A549 (cell line): ENCODE data around the gene PRICKLE1. TPM values are rescaled to one million over a fixed set of nuclear protein-coding genes. Genes with fewer than 3 reads are reported as not detected.

Source experiments
- ATAC-seq, 2 experiments: fragments of 200-7000 bp in 1 of 2; fragments of >200 bp in 1 of 2; cut with Nextera tagmentation in 1 of 2; cut with Tn5 transposase in 1 of 2; 3 replicates each; pipeline versions ENCODE4 v1.8.0 to v1.9.1; 2018 to 2020; ENCODE audit warnings: mild to moderate bottlenecking in 1 of 2, moderate library complexity in 1 of 2
- CTCF ChIA-PET: fragments of 300-600 bp; sonication (Branson Sonifier 250); formaldehyde crosslinking; extraction: SDS; loops from one replicate; lab custom pipeline; 2021; ENCODE audit warnings: antibody characterized with exemption, inconsistent platforms; lab: Yijun Ruan, JAX
- POLR2A ChIA-PET: fragments of 350-600 bp; formaldehyde crosslinking; extraction: SDS; loops from one replicate; lab custom pipeline; 2021; ENCODE audit warnings: antibody characterized with exemption, inconsistent platforms; lab: Yijun Ruan, JAX
- DNase-seq, 2 experiments: peaks; one replicate each; pipeline versions ENCODE4 v3.0.0 to v3.0.0-alpha.2; 2011 to 2016; ENCODE audit warnings: low read depth in 1 of 2, low spot score in 1 of 2
- FAIRE-seq: peaks from 2 replicates; lab custom pipeline; 2011; peaks lifted over from hg19 to GRCh38; lab: Jason Lieb, UNC
- H3K27ac ChIP-seq, 2 experiments: fragments of >200 bp; sonication (Bioruptor Twin); formaldehyde crosslinking; 3 replicates each; pipeline ENCODE4 v1.5.1; 2016 to 2017
- H3K4me1 ChIP-seq: fragments of >200 bp; sonication (Bioruptor Twin); formaldehyde crosslinking; 3 replicates; pipeline ENCODE4 v1.6.1; 2016
- H3K4me2 ChIP-seq: fragments of >200 bp; sonication (Bioruptor Twin); formaldehyde crosslinking; 3 replicates; pipeline ENCODE4 v1.6.1; 2016
- H3K4me3 ChIP-seq: fragments of >200 bp; sonication (Bioruptor Twin); formaldehyde crosslinking; 3 replicates; pipeline ENCODE4 v1.5.1; 2016
- H3K9me3 ChIP-seq: fragments of >200 bp; sonication (Bioruptor Twin); formaldehyde crosslinking; 3 replicates; pipeline ENCODE4 v1.6.1; 2016
- BCL3 ChIP-seq: fragments of >200 bp; sonication (Bioruptor Twin); formaldehyde crosslinking; IDR thresholded peaks from 3 replicates; pipeline ENCODE4 v1.6.1; 2016
- CBX2 ChIP-seq: fragments of 200-600 bp; sonication (generic); IDR thresholded peaks from 2 replicates; pipeline ENCODE4 v1.6.1; 2016; ENCODE audit warnings: low read depth, mild to moderate bottlenecking, borderline replicate concordance
- CHD2 ChIP-seq: fragments of 150-350 bp; IDR thresholded peaks from 2 replicates; pipeline ENCODE4 v1.6.1; 2014; ENCODE audit warnings: low read length; ENCODE audit not compliant: partially characterized antibody
- EHF ChIP-seq: fragments of 250-450 bp; sonication (Bioruptor Pico); IDR thresholded peaks from 2 replicates; pipeline ENCODE4 v1.5.0; 2020; ENCODE audit warnings: mild to moderate bottlenecking
- EP300 ChIP-seq, 2 experiments: fragments of >200 bp; sonication (Bioruptor Twin); formaldehyde crosslinking; IDR thresholded peaks; 2 replicates in 1 of 2; 3 replicates in 1 of 2; pipeline ENCODE4 v1.6.1; 2016 to 2017
- ESRRA ChIP-seq: fragments of 150-350 bp; IDR thresholded peaks from 2 replicates; pipeline ENCODE4 v1.6.1; 2014; ENCODE audit warnings: mild to moderate bottlenecking, low read length, borderline replicate concordance
- GATA3 ChIP-seq: IDR thresholded peaks from 2 replicates; pipeline ENCODE4 v1.6.1; 2012; ENCODE audit warnings: borderline replicate concordance
- HDAC2 ChIP-seq: fragments of 200-600 bp; sonication (generic); IDR thresholded peaks from 2 replicates; pipeline ENCODE4 v1.6.1; 2016
- HES2 ChIP-seq: fragments of >200 bp; sonication (Bioruptor Twin); formaldehyde crosslinking; IDR thresholded peaks from 2 replicates; pipeline ENCODE4 v1.6.1; 2016
- HOXB13 ChIP-seq: fragments of 250-450 bp; sonication (Bioruptor Pico); IDR thresholded peaks from 2 replicates; pipeline ENCODE4 v1.5.0; 2020; ENCODE audit warnings: low read depth, mild to moderate bottlenecking, moderate library complexity
- JUNB ChIP-seq: fragments of >200 bp; sonication (Bioruptor Twin); formaldehyde crosslinking; IDR thresholded peaks from 2 replicates; pipeline ENCODE4 v1.6.1; 2016
- KDM1A ChIP-seq: fragments of 200-600 bp; sonication (generic); IDR thresholded peaks from 2 replicates; pipeline ENCODE4 v1.6.1; 2016; ENCODE audit warnings: low read depth, mild to moderate bottlenecking
- MAFK ChIP-seq: fragments of 450-650 bp; IDR thresholded peaks from 2 replicates; pipeline ENCODE4 v1.6.1; 2014; ENCODE audit not compliant: partially characterized antibody
- MYC ChIP-seq: IDR thresholded peaks from 2 replicates; pipeline ENCODE4 v1.6.1; 2012; ENCODE audit warnings: mild to moderate bottlenecking, inconsistent platforms, low read length, improper control_type of control experiment, borderline replicate concordance
- PBX3 ChIP-seq: IDR thresholded peaks from 2 replicates; pipeline ENCODE4 v1.6.1; 2012
- POLR2AphosphoS2 ChIP-seq: conservative IDR thresholded peaks from 2 replicates; pipeline ENCODE4 v1.6.1; 2012; ENCODE audit warnings: low read length, improper control_type of control experiment, inconsistent platforms
- REST ChIP-seq: fragments of 200-600 bp; sonication (generic); IDR thresholded peaks from 2 replicates; pipeline ENCODE4 v1.6.1; 2016; ENCODE audit warnings: antibody characterized with exemption, mild to moderate bottlenecking, moderate library complexity
- ZC3H11A ChIP-seq: fragments of 450-650 bp; IDR thresholded peaks from 2 replicates; pipeline ENCODE4 v1.6.1; 2014; ENCODE audit warnings: antibody characterized with exemption, mild to moderate bottlenecking
- ZFP36 ChIP-seq: fragments of 450-650 bp; IDR thresholded peaks from 2 replicates; pipeline ENCODE4 v1.6.1; 2014; ENCODE audit warnings: borderline replicate concordance; ENCODE audit not compliant: partially characterized antibody
- WGBS: methylation state at CpG from one replicate; pipeline ENCODE4 v1.1.6; 2017; ENCODE audit errors: missing lambda C conversion rate; 5-methylcytosine and 5-hydroxymethylcytosine counted together
- polyA plus RNA-seq, 4 experiments: library from polyadenylated mRNA; depleted of rRNA in 3 of 4; stranded (reverse); fragments of >200 nt; fragmentation: RNase III in 1 of 4; extraction: RNeasy Plus Mini Kit Qiagen cat#74134 plus additional on column Dnase treatment in 1 of 4; gene quantifications; 2 replicates in 3 of 4; 3 replicates in 1 of 4; pipeline ENCODE4 v1.2.3, GENCODE V29; 2011 to 2017

The PRICKLE1 gene
- polyA plus RNA-seq, 2 of the 4 experiments (the other 2 are of a cell fraction), result 1.5 to 1.8 TPM

GRCh38 chr12:42638011-42638410, 48.5 kb upstream of the PRICKLE1 start:
- ChIA-PET CTCF (no interaction called here), POLR2A (no interaction called here)
- no peaks in the 10 kb centered on the region for H3K4me1 ChIP-seq
- H3K4me2 ChIP-seq, result no peak overlapping the region
- DNase-seq (no peak), ATAC-seq (no peak), FAIRE-seq (no peak)
- TF ChIP-seq HES2 (no peak), MAFK (no peak), EHF (CRISPR knock-in tag) (no peak), JUNB (no peak), ZC3H11A (no peak), KDM1A (no peak), PBX3 (no peak), HOXB13 (CRISPR knock-in tag) (no peak), ESRRA (no peak), POLR2AphosphoS2 (no peak), CHD2 (no peak), ZFP36 (no peak)
- no peaks in the 10 kb centered on the region for H3K9me3 ChIP-seq
- no peak overlapping the region for H3K4me3 ChIP-seq
- no peak overlapping the region for H3K27ac ChIP-seq

- FAIRE-seq (no peak), DNase-seq (no peak), ATAC-seq (peak in 1 of 2 experiments; percentile 73; a peak in 1 of 6 replicates)
- H3K4me3 ChIP-seq, result no peak overlapping the region
- H3K4me1 ChIP-seq, result no peaks in the 10 kb centered on the region
- H3K27ac ChIP-seq, result no peak overlapping the region
- H3K9me3 ChIP-seq, result no peaks in the 10 kb centered on the region
- ChIA-PET CTCF (no interaction called here), POLR2A (no interaction called here)
- H3K4me2 ChIP-seq, result no peak overlapping the region
- TF ChIP-seq REST, result no peak
- no peak for TF ChIP-seq GATA3
- TF ChIP-seq HES2, result no peak
- TF ChIP-seq EHF (CRISPR knock-in tag), result no peak
- 82% methylated on average over 21 of the region's 21 CpGs for WGBS
Measured at GRCh38 chr12:42636993-42637392, 47.4 kb upstream of the PRICKLE1 start.

GRCh38 chr12:42633594-42633993, 44.0 kb upstream of the PRICKLE1 start:
- no peak for DNase-seq
- Histone ChIP-seq H3K27ac (no peak overlapping the region), H3K4me1 (no peaks in the 10 kb centered on the region; the same call in 2 of the 3 replicates), H3K4me3 (no peak overlapping the region), H3K4me2 (no peak overlapping the region), H3K9me3 (no peaks in the 10 kb centered on the region)
- ChIA-PET POLR2A (no interaction called here), CTCF (no interaction called here)
- no peak for ATAC-seq
- TF ChIP-seq HES2, result no peak
- TF ChIP-seq EP300 (IDR thresholded peaks at IDR 0.05), result no peak
- TF ChIP-seq HDAC2, result no peak
- TF ChIP-seq MYC, result no peak
- no peak for TF ChIP-seq CBX2
- no peak for TF ChIP-seq BCL3
- 37% methylated on average over 4 of the region's 4 CpGs for whole genome bisulfite sequencing
- no peak for FAIRE-seq
